HepG2 (cell line): ENCODE measurements around the gene IQSEC1. TPM values are rescaled to one million over a fixed set of nuclear protein-coding genes. Genes with fewer than 3 reads are reported as not detected.

Experiments used
- ATAC-seq: fragments of 200-7000 bp; cut with Tn5 transposase; 3 replicates; pipeline ENCODE4 v1.9.1; 2020; ENCODE audit warnings: mild to moderate bottlenecking, moderate library complexity
- BruUV-seq: library from RNA; stranded (reverse); fragments of 400-500 nt; replicated peaks from 2 replicates; lab custom pipeline; 2021; lab: Mats Ljungman, UMichigan
- CTCF ChIA-PET: fragments of 300-600 bp; formaldehyde crosslinking; extraction: SDS; loops from one replicate; lab custom pipeline; 2021; ENCODE audit warnings: low total read pairs, inconsistent platforms, low intra/inter-chr PET ratio; lab: Yijun Ruan, JAX
- POLR2A ChIA-PET: fragments of 350-600 bp; sonication (Branson Sonifier 250); formaldehyde crosslinking; loops from one replicate; lab custom pipeline; 2020; ENCODE audit warnings: antibody characterized with exemption, inconsistent platforms; lab: Yijun Ruan, JAX
- DNase-seq: peaks from one replicate; pipeline ENCODE4 v3.0.0-alpha.2; 2015; ENCODE audit warnings: low spot score
- FAIRE-seq: peaks from 3 replicates; lab custom pipeline; 2011; peaks lifted over from hg19 to GRCh38; lab: Jason Lieb, UNC
- H2AFZ ChIP-seq: one replicate; pipeline ENCODE4 v1.6.1; 2011; ENCODE audit warnings: low read length, inconsistent platforms
- H3K27ac ChIP-seq: fragments of 300-600 bp; 3 replicates; pipeline ENCODE4 v1.8.0; 2011; ENCODE audit warnings: mixed run types, mild to moderate bottlenecking, mixed read lengths, low read length, inconsistent platforms; ENCODE audit not compliant: insufficient read depth; ENCODE audit errors: extremely low read length
- H3K27me3 ChIP-seq, 2 experiments: fragments of 200-600 bp in 1 of 2; 2 replicates in 1 of 2; 3 replicates in 1 of 2; pipeline versions ENCODE4 v1.6.0 to v1.8.0; 2011; ENCODE audit warnings: low read length in 2 of 2, mild to moderate bottlenecking in 2 of 2, moderate library complexity in 2 of 2, inconsistent platforms in 1 of 2; ENCODE audit not compliant: insufficient read depth in 2 of 2, control insufficient read depth in 1 of 2
- H3K36me3 ChIP-seq, 2 experiments: fragments of 200-600 bp in 1 of 2; replicated peaks in 1 of 2; 2 replicates in 1 of 2; 3 replicates in 1 of 2; pipeline versions ENCODE4 v1.5.1 to v1.8.0; 2011; ENCODE audit warnings: low read length in 2 of 2, inconsistent platforms in 1 of 2; ENCODE audit not compliant: insufficient read depth in 2 of 2, control insufficient read depth in 1 of 2
- H3K4me1 ChIP-seq: 2 replicates; pipeline ENCODE4 v1.5.1; 2012; ENCODE audit warnings: low read length, inconsistent platforms; ENCODE audit not compliant: insufficient read depth
- H3K4me2 ChIP-seq: 2 replicates; pipeline ENCODE4 v1.6.0; 2011; ENCODE audit warnings: low read depth, low read length, inconsistent platforms
- H3K4me3 ChIP-seq, 3 experiments: fragments of 200-600 bp in 1 of 3; sonication (generic), shearing (Covaris generic) in 1 of 3; replicated peaks in 1 of 3; 2 replicates each; pipeline ENCODE4 v1.5.1; 2011 to 2016; ENCODE audit warnings: low read length in 3 of 3, inconsistent platforms in 2 of 3, low read depth in 2 of 3, mild to moderate bottlenecking in 2 of 3, control low read depth in 1 of 3, mixed read lengths in 1 of 3; ENCODE audit not compliant: insufficient read depth in 1 of 3
- H3K79me2 ChIP-seq: one replicate; pipeline ENCODE4 v1.6.1; 2011; ENCODE audit warnings: low read length, inconsistent platforms; ENCODE audit not compliant: insufficient read depth
- H3K9ac ChIP-seq: 2 replicates; pipeline ENCODE4 v1.6.0; 2011; ENCODE audit warnings: mild to moderate bottlenecking, low read depth, low read length, inconsistent platforms; ENCODE audit not compliant: insufficient read depth
- H3K9me3 ChIP-seq: 2 replicates; pipeline ENCODE4 v1.5.1; 2012; ENCODE audit warnings: mild to moderate bottlenecking, low read length
- H4K20me1 ChIP-seq: 2 replicates; pipeline ENCODE4 v1.6.0; 2011; ENCODE audit warnings: inconsistent platforms, mild to moderate bottlenecking, low read length, moderate library complexity; ENCODE audit not compliant: insufficient read depth
- FOXJ3 ChIP-seq: sonication (generic); formaldehyde crosslinking; IDR thresholded peaks from 2 replicates; pipeline ENCODE4 v1.4.0; 2020; ENCODE audit warnings: missing genetic modification reagents, mild to moderate bottlenecking, borderline replicate concordance
- HDAC2 ChIP-seq: sonication (generic); formaldehyde crosslinking; IDR thresholded peaks from 2 replicates; pipeline ENCODE4 v1.4.0; 2020; ENCODE audit warnings: missing genetic modification reagents
- HNRNPLL ChIP-seq: fragments of 200-400 bp; formaldehyde crosslinking; IDR thresholded peaks from 2 replicates; pipeline ENCODE4 v1.6.1; 2017; ENCODE audit warnings: mild to moderate bottlenecking, low read depth, low read length; ENCODE audit not compliant: poor library complexity, severe bottlenecking
- POGZ ChIP-seq: sonication (generic); formaldehyde crosslinking; IDR thresholded peaks from 2 replicates; pipeline ENCODE4 v1.4.0; 2020; ENCODE audit warnings: mild to moderate bottlenecking, missing genetic modification reagents
- YY1 ChIP-seq: IDR thresholded peaks from 2 replicates; pipeline ENCODE4 v1.6.1; 2011; ENCODE audit warnings: low read length, low read depth, moderate library complexity, mild to moderate bottlenecking; ENCODE audit not compliant: insufficient read depth, insufficient replicate concordance
- ZBTB8A ChIP-seq: sonication (generic); formaldehyde crosslinking; IDR thresholded peaks from 2 replicates; pipeline ENCODE4 v1.4.0; 2020; ENCODE audit warnings: mild to moderate bottlenecking, low read depth, missing genetic modification reagents, borderline replicate concordance
- ZNF101 ChIP-seq: sonication (generic); formaldehyde crosslinking; IDR thresholded peaks from 2 replicates; pipeline ENCODE4 v1.4.0; 2020; ENCODE audit warnings: mild to moderate bottlenecking, low read depth, missing genetic modification reagents, borderline replicate concordance
- ZNF251 ChIP-seq: sonication (generic); formaldehyde crosslinking; IDR thresholded peaks from 2 replicates; pipeline ENCODE4 v1.9.0; 2021; ENCODE audit warnings: mild to moderate bottlenecking, missing genetic modification reagents
- ZNF263 ChIP-seq: sonication (generic); formaldehyde crosslinking; IDR thresholded peaks from 2 replicates; pipeline ENCODE4 v1.4.0; 2020; ENCODE audit warnings: missing genetic modification reagents
- ZNF333 ChIP-seq: sonication (generic); formaldehyde crosslinking; IDR thresholded peaks from 2 replicates; pipeline ENCODE4 v1.4.0; 2020; ENCODE audit warnings: mild to moderate bottlenecking, missing genetic modification reagents, borderline replicate concordance
- ZNF558 ChIP-seq: sonication (generic); formaldehyde crosslinking; IDR thresholded peaks from 2 replicates; pipeline ENCODE4 v1.9.0; 2022; ENCODE audit warnings: mild to moderate bottlenecking, missing genetic modification reagents, borderline replicate concordance
- ZNF563 ChIP-seq: sonication (generic); formaldehyde crosslinking; IDR thresholded peaks from 2 replicates; pipeline ENCODE4 v1.8.0; 2022; ENCODE audit warnings: mild to moderate bottlenecking, moderate library complexity, missing genetic modification reagents
- ZNF775 ChIP-seq: sonication (generic); formaldehyde crosslinking; IDR thresholded peaks from 2 replicates; pipeline ENCODE4 v1.4.0; 2020; ENCODE audit warnings: missing genetic modification reagents, mild to moderate bottlenecking, moderate library complexity, borderline replicate concordance
- WGBS: methylation state at CpG from one replicate; pipeline ENCODE4 v1.1.6; 2017; ENCODE audit warnings: low lambda C conversion rate; 5-methylcytosine and 5-hydroxymethylcytosine counted together
- in situ Hi-C: cut with HindIII; loops from 2 replicates; pipeline ENCODE4 v1.10.0; 2017; ENCODE audit warnings: low pct_unique_long_range_greater_than_20kb; ENCODE audit not compliant: extremely low pct_ligation_motif_present
- intact Hi-C: fragments of 100-400 bp; cut with micrococcal nuclease; formaldehyde crosslinking; loops from one replicate; pipeline ENCODE4 v1.10.0; 2022; ENCODE audit not compliant: unreplicated experiment
- polyA plus RNA-seq, 8 experiments: library from polyadenylated mRNA; depleted of rRNA in 3 of 8; stranded (reverse) in 7 of 8; unstranded in 1 of 8; fragments of >200 nt; fragmentation: Illumina TruSeq in 4 of 8; extraction: Trizol in 4 of 8; gene quantifications; 2 replicates each; pipeline versions ENCODE4 v1.2.1 to v1.2.3, GENCODE V29; 2011 to 2016; ENCODE audit warnings: low read depth in 4 of 8, missing spikeins in 1 of 8, mixed read lengths in 1 of 8; ENCODE audit not compliant: insufficient read depth in 1 of 8
- total RNA-seq, 5 experiments: library from RNA; depleted of rRNA; stranded (reverse); fragments of >200 nt; fragmentation: Illumina TruSeq; extraction: Trizol; gene quantifications; 2 replicates each; pipeline ENCODE4 v1.2.3, GENCODE V29; 2016; ENCODE audit warnings: low read depth in 1 of 5
- TF ChIP-seq, protein P1 (sequence below): sonication (generic); formaldehyde crosslinking; IDR thresholded peaks from 2 replicates; pipeline ENCODE4 v1.4.0; 2020; ENCODE audit warnings: missing genetic modification reagents
- TF ChIP-seq, protein P2 (sequence below): IDR thresholded peaks from 2 replicates; pipeline ENCODE4 v1.6.1; 2018; ENCODE audit warnings: missing genetic modification reagents, mild to moderate bottlenecking, missing compliant biosample characterization
- TF ChIP-seq, protein P3 (sequence below): conservative IDR thresholded peaks from 2 replicates; pipeline ENCODE4 v1.6.1; 2018; ENCODE audit warnings: missing genetic modification reagents

The IQSEC1 gene
- total and polyA plus RNA-seq, 2 of the 13 experiments (the other 11 are each of a cell fraction or from before 2014, with no cell fraction given) = 17.4 to 20.2 TPM

DNA sequence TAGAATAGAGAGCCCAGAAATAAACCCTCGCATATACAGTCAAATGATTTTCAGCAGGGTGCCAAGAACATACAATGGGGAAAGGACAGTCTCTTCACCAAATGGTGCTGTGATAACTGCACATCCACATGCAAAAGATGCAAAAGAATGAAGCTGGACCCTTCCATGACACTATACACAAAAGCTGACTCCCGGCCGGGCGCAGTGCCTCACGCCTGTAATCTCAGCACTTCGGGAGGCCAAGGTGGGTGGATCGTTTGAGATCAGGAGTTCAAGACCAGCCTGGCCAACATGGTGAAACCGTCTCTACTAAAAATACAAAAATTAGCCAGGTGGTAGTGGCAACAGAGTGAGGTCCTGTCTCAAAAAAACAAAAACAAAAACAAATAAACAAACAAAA, 43.2 kb upstream of the IQSEC1 start:
- Histone ChIP-seq H3K27me3 (no peaks in the 10 kb centered on the region), H3K36me3 (no peaks in the 10 kb centered on the region), H3K4me1 (peaks cover 16% of the 10 kb centered on the region), H3K79me2 (no peaks in the 10 kb centered on the region)
- intact Hi-C loops = no loop called here
- 87% methylated on average over 8 of the region's 8 CpGs for WGBS
- CTCF ChIA-PET = no interaction called here
- TF ChIP-seq, protein P1, sequence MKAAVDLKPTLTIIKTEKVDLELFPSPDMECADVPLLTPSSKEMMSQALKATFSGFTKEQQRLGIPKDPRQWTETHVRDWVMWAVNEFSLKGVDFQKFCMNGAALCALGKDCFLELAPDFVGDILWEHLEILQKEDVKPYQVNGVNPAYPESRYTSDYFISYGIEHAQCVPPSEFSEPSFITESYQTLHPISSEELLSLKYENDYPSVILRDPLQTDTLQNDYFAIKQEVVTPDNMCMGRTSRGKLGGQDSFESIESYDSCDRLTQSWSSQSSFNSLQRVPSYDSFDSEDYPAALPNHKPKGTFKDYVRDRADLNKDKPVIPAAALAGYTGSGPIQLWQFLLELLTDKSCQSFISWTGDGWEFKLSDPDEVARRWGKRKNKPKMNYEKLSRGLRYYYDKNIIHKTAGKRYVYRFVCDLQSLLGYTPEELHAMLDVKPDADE (CRISPR knock-in tag) = no peak
- TF ChIP-seq ZNF775 (CRISPR knock-in tag) = no peak
- TF ChIP-seq, protein P2, sequence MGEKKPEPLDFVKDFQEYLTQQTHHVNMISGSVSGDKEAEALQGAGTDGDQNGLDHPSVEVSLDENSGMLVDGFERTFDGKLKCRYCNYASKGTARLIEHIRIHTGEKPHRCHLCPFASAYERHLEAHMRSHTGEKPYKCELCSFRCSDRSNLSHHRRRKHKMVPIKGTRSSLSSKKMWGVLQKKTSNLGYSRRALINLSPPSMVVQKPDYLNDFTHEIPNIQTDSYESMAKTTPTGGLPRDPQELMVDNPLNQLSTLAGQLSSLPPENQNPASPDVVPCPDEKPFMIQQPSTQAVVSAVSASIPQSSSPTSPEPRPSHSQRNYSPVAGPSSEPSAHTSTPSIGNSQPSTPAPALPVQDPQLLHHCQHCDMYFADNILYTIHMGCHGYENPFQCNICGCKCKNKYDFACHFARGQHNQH (CRISPR knock-in tag) = no peak
- no peak for TF ChIP-seq ZNF563
- TF ChIP-seq, all 625 proteins: peak for 0
- Histone ChIP-seq H3K4me3 (no peak overlapping the region), H3K4me2 (no peak overlapping the region), H4K20me1 (peaks cover 23% of the 10 kb centered on the region; the same call in 1 of the 2 replicates), H3K9me3 (no peaks in the 10 kb centered on the region), H2AFZ (no peak overlapping the region), H3K27ac (no peak overlapping the region), H3K9ac (no peak overlapping the region)
- BruUV-seq = no TSS peak
- POLR2A ChIA-PET = no interaction called here
- DNase-seq (no peak), FAIRE-seq (no peak), ATAC-seq (no peak)
- in situ Hi-C loops = no loop called here

DNA sequence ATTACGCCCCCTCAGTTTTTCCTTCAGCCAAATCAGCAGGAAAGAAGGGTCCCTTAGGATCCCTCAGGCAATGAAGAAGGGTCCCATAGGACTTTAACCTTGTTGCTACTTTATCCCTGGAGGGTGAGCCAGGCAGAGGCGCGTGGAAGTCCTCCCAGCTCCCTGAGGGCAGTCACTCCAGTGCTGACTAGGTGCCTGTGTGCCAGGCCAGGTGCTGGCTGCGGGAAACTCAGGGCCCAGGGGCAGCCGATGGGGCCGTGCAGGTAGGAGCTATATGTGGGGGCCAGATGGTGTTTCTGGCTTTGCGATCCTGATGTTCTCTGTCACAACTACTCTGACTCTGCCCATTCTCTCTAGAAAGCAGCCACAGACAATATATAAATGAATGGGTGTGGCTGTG, 42.8 kb upstream of the IQSEC1 start:
- H3K4me3 ChIP-seq = no peak overlapping the region
- no peak for ATAC-seq
- intact Hi-C loops = no loop called here
- DNase-seq = no peak
- H3K27me3 ChIP-seq = no peaks in the 10 kb centered on the region
- no peak for FAIRE-seq
- no peaks in the 10 kb centered on the region for H3K9me3 ChIP-seq
- H3K79me2 ChIP-seq = no peaks in the 10 kb centered on the region
- no peak overlapping the region for H3K9ac ChIP-seq
- H4K20me1 ChIP-seq = peaks cover 24% of the 10 kb centered on the region; the same call in 1 of the 2 replicates
- no peak overlapping the region for H2AFZ ChIP-seq
- WGBS = 100% methylated on average over 7 of the region's 7 CpGs
- in situ Hi-C loops = no loop called here
- no peaks in the 10 kb centered on the region for H3K36me3 ChIP-seq
- no peak overlapping the region for H3K4me2 ChIP-seq
- H3K4me1 ChIP-seq = peaks cover 21% of the 10 kb centered on the region
- no TSS peak for BruUV-seq
- ChIA-PET POLR2A (no interaction called here), CTCF (no interaction called here)
- H3K27ac ChIP-seq = no peak overlapping the region
- TF ChIP-seq HNRNPLL (no peak), ZNF263 (CRISPR knock-in tag) (no peak), HDAC2 (CRISPR knock-in tag) (no peak), ZNF333 (CRISPR knock-in tag) (no peak), YY1 (no peak), POGZ (CRISPR knock-in tag) (no peak), ZBTB8A (CRISPR knock-in tag) (no peak), ZNF101 (CRISPR knock-in tag) (no peak), FOXJ3 (CRISPR knock-in tag) (no peak), ZNF251 (CRISPR knock-in tag) (no peak), ZNF558 (CRISPR knock-in tag) (no peak)
- TF ChIP-seq, protein P3, sequence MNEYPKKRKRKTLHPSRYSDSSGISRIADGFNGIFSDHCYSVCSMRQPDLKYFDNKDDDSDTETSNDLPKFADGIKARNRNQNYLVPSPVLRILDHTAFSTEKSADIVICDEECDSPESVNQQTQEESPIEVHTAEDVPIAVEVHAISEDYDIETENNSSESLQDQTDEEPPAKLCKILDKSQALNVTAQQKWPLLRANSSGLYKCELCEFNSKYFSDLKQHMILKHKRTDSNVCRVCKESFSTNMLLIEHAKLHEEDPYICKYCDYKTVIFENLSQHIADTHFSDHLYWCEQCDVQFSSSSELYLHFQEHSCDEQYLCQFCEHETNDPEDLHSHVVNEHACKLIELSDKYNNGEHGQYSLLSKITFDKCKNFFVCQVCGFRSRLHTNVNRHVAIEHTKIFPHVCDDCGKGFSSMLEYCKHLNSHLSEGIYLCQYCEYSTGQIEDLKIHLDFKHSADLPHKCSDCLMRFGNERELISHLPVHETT (CRISPR knock-in tag) = no peak
